H1 (cell line): ENCODE data around the gene CKS1B. TPM values are rescaled to one million over a fixed set of nuclear protein-coding genes. Genes with fewer than 3 reads are reported as not detected.

Experiments
- CEBPB ChIP-seq: IDR thresholded peaks from 2 replicates; pipeline ENCODE4 v1.6.1; 2012; ENCODE audit warnings: low read depth, low read length
- EGR1 ChIP-seq: IDR thresholded peaks from 2 replicates; pipeline ENCODE4 v1.6.1; 2011; ENCODE audit warnings: low read depth, low read length, borderline replicate concordance
- GABPA ChIP-seq: IDR thresholded peaks from 2 replicates; pipeline ENCODE4 v1.6.1; 2011; ENCODE audit warnings: mild to moderate bottlenecking, low read length, moderate library complexity, borderline replicate concordance; ENCODE audit not compliant: insufficient read depth
- HDAC2 ChIP-seq, 2 experiments: fragments of 300-600 bp in 1 of 2; sonication (generic) in 1 of 2; IDR thresholded peaks; 2 replicates each; pipeline ENCODE4 v1.6.1; 2011 to 2012; ENCODE audit warnings: low read depth in 2 of 2, low read length in 2 of 2, mild to moderate bottlenecking in 2 of 2, moderate library complexity in 2 of 2, borderline replicate concordance in 1 of 2, inconsistent platforms in 1 of 2
- KDM4A ChIP-seq: IDR thresholded peaks from one replicate; pipeline ENCODE4 v1.7.1; 2012; ENCODE audit warnings: low read depth, mild to moderate bottlenecking, moderate library complexity, low read length, inconsistent platforms; ENCODE audit not compliant: severe bottlenecking
- polyA plus RNA-seq, 7 experiments: library from polyadenylated mRNA; depleted of rRNA in 3 of 7; stranded (reverse) in 5 of 7; unstranded in 2 of 7; fragments of >200 nt in 5 of 7; fragments of 200-250 nt in 2 of 7; gene quantifications; 1 replicate in 5 of 7; 2 replicates in 1 of 7; 4 replicates in 1 of 7; pipeline versions ENCODE4 v1.2.1 to v1.2.3, GENCODE V29; 2011 to 2013; ENCODE audit warnings: missing spikeins in 2 of 7, mixed read lengths in 2 of 7
- total RNA-seq: library from RNA; stranded (reverse); fragmentation: NEBNext Ultra II Directional; extraction: Animal tissue kit (Norgen Biotek cat#: 25700); gene quantifications from 2 replicates; pipeline ENCODE4 v1.2.1, GENCODE V29; 2021
- TF ChIP-seq, protein P1 (sequence below): IDR thresholded peaks from 2 replicates; pipeline ENCODE4 v1.6.1; 2011; ENCODE audit warnings: low read length, improper control_type of control experiment
- TF ChIP-seq, protein P2 (sequence below): fragments of 300-600 bp; sonication (generic); IDR thresholded peaks from 2 replicates; pipeline ENCODE4 v1.7.1; 2012; ENCODE audit warnings: low read length, moderate library complexity, mild to moderate bottlenecking, inconsistent platforms; ENCODE audit not compliant: insufficient replicate concordance

CKS1B gene
- total and polyA plus RNA-seq, 2 of the 8 experiments (the other 6 are each of a cell fraction or from before 2014, with no cell fraction given), result 294 to 1,025 TPM

GRCh38 chr1:154999571-155000410 is 25.3 kb downstream of the CKS1B start (continued):
- TF ChIP-seq, protein P1, sequence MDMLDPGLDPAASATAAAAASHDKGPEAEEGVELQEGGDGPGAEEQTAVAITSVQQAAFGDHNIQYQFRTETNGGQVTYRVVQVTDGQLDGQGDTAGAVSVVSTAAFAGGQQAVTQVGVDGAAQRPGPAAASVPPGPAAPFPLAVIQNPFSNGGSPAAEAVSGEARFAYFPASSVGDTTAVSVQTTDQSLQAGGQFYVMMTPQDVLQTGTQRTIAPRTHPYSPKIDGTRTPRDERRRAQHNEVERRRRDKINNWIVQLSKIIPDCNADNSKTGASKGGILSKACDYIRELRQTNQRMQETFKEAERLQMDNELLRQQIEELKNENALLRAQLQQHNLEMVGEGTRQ, result 0 out of 2 replicates have a peak, but pooled peaks have one; percentile 13
- TF ChIP-seq KDM4A (peak; percentile 33), CEBPB (no peak), GABPA (no peak), HDAC2 (IDR thresholded peaks at IDR 0.05; ENCODE audit: borderline replicate concordance in 1 of 2, low read depth in 2 of 2, low read length in 2 of 2) (peak in 1 of 2 experiments; percentile 88; a peak in 2 of 4 replicates), EGR1 (no peak; the same call in 1 of the 2 replicates)
- TF ChIP-seq, protein P2, sequence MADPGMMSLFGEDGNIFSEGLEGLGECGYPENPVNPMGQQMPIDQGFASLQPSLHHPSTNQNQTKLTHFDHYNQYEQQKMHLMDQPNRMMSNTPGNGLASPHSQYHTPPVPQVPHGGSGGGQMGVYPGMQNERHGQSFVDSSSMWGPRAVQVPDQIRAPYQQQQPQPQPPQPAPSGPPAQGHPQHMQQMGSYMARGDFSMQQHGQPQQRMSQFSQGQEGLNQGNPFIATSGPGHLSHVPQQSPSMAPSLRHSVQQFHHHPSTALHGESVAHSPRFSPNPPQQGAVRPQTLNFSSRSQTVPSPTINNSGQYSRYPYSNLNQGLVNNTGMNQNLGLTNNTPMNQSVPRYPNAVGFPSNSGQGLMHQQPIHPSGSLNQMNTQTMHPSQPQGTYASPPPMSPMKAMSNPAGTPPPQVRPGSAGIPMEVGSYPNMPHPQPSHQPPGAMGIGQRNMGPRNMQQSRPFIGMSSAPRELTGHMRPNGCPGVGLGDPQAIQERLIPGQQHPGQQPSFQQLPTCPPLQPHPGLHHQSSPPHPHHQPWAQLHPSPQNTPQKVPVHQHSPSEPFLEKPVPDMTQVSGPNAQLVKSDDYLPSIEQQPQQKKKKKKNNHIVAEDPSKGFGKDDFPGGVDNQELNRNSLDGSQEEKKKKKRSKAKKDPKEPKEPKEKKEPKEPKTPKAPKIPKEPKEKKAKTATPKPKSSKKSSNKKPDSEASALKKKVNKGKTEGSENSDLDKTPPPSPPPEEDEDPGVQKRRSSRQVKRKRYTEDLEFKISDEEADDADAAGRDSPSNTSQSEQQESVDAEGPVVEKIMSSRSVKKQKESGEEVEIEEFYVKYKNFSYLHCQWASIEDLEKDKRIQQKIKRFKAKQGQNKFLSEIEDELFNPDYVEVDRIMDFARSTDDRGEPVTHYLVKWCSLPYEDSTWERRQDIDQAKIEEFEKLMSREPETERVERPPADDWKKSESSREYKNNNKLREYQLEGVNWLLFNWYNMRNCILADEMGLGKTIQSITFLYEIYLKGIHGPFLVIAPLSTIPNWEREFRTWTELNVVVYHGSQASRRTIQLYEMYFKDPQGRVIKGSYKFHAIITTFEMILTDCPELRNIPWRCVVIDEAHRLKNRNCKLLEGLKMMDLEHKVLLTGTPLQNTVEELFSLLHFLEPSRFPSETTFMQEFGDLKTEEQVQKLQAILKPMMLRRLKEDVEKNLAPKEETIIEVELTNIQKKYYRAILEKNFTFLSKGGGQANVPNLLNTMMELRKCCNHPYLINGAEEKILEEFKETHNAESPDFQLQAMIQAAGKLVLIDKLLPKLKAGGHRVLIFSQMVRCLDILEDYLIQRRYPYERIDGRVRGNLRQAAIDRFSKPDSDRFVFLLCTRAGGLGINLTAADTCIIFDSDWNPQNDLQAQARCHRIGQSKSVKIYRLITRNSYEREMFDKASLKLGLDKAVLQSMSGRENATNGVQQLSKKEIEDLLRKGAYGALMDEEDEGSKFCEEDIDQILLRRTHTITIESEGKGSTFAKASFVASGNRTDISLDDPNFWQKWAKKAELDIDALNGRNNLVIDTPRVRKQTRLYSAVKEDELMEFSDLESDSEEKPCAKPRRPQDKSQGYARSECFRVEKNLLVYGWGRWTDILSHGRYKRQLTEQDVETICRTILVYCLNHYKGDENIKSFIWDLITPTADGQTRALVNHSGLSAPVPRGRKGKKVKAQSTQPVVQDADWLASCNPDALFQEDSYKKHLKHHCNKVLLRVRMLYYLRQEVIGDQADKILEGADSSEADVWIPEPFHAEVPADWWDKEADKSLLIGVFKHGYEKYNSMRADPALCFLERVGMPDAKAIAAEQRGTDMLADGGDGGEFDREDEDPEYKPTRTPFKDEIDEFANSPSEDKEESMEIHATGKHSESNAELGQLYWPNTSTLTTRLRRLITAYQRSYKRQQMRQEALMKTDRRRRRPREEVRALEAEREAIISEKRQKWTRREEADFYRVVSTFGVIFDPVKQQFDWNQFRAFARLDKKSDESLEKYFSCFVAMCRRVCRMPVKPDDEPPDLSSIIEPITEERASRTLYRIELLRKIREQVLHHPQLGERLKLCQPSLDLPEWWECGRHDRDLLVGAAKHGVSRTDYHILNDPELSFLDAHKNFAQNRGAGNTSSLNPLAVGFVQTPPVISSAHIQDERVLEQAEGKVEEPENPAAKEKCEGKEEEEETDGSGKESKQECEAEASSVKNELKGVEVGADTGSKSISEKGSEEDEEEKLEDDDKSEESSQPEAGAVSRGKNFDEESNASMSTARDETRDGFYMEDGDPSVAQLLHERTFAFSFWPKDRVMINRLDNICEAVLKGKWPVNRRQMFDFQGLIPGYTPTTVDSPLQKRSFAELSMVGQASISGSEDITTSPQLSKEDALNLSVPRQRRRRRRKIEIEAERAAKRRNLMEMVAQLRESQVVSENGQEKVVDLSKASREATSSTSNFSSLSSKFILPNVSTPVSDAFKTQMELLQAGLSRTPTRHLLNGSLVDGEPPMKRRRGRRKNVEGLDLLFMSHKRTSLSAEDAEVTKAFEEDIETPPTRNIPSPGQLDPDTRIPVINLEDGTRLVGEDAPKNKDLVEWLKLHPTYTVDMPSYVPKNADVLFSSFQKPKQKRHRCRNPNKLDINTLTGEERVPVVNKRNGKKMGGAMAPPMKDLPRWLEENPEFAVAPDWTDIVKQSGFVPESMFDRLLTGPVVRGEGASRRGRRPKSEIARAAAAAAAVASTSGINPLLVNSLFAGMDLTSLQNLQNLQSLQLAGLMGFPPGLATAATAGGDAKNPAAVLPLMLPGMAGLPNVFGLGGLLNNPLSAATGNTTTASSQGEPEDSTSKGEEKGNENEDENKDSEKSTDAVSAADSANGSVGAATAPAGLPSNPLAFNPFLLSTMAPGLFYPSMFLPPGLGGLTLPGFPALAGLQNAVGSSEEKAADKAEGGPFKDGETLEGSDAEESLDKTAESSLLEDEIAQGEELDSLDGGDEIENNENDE, result no peak
